GM21360 (cell line): ENCODE data around the gene ABCB10.
"Not testable (repeated sequence)": the region's sequence is repeated elsewhere in the genome, so short reads cannot be mapped to it uniquely, and the experiment has no call there.

Experiments used
- ATAC-seq: cut with Tn5 transposase; IDR thresholded peaks from one replicate; pipeline ENCODE4 v1.9.1; 2021; ENCODE audit warnings: mild to moderate bottlenecking, moderate library complexity; ENCODE audit not compliant: unreplicated experiment

The ABCB10 gene

GRCh38 chr1:229539863-229540506 is 18.5 kb downstream of the ABCB10 start:
- ATAC-seq = no peak

- no peak for ATAC-seq
Observed at GRCh38 chr1:229538945-229539344, 19.6 kb downstream of the ABCB10 start.

- ATAC-seq = no peak
Observed at GRCh38 chr1:229537894-229538293, 20.6 kb downstream of the ABCB10 start.

GRCh38 chr1:229536982-229537381 is 21.5 kb downstream of the ABCB10 start:
- no peak for ATAC-seq

- ATAC-seq = no peak
Observed at GRCh38 chr1:229535230-229535629, 23.3 kb downstream of the ABCB10 start.

GRCh38 chr1:229531326-229531725 is 27.2 kb downstream of the ABCB10 start:
- ATAC-seq = no peak

- ATAC-seq = no peak
Observed at GRCh38 chr1:229529639-229530038, 28.9 kb downstream of the ABCB10 start.

- no peak for ATAC-seq
Observed at GRCh38 chr1:229526695-229527094, 31.8 kb downstream of the ABCB10 start.

GRCh38 chr1:229523052-229523451 is 35.5 kb downstream of the ABCB10 start:
- no peak for ATAC-seq

GRCh38 chr1:229514578-229515275 is 43.8 kb downstream of the ABCB10 start:
- ATAC-seq = no peak

- not testable (repeated sequence) for ATAC-seq
Observed at GRCh38 chr1:229511625-229512024, 46.9 kb downstream of the ABCB10 start.

GRCh38 chr1:229511201-229511600 is 47.3 kb downstream of the ABCB10 start:
- ATAC-seq = not testable (repeated sequence)

- ATAC-seq = no peak
Observed at GRCh38 chr1:229509576-229509975, 48.9 kb downstream of the ABCB10 start.

- no peak for ATAC-seq
Observed at GRCh38 chr1:229508823-229509337, 49.6 kb downstream of the ABCB10 start.

- ATAC-seq = peak; percentile 93
Observed at GRCh38 chr1:229507951-229508822, 50.3 kb downstream of the ABCB10 start, which contains the start of gene NUP133. Gene NUP133, minus strand, starts transcription at chr1:229508341. Its CDS starts 92 bp downstream, at chr1:229508249.

GRCh38 chr1:229507502-229507901 is 51.0 kb downstream of the ABCB10 start:
- ATAC-seq = no peak

- ATAC-seq = no peak
Observed at GRCh38 chr1:229506633-229507032, 51.9 kb downstream of the ABCB10 start.

GRCh38 chr1:229495782-229496181 is 62.7 kb downstream of the ABCB10 start:
- no peak for ATAC-seq

GRCh38 chr1:229487181-229487580 is 71.3 kb downstream of the ABCB10 start:
- ATAC-seq = no peak

- no peak for ATAC-seq
Observed at GRCh38 chr1:229485318-229485717, 73.2 kb downstream of the ABCB10 start.

GRCh38 chr1:229482511-229482910 is 76.0 kb downstream of the ABCB10 start:
- ATAC-seq = no peak
